DND-41 (cell line): ENCODE data around the gene EFTUD2.
A peak's percentile ranks its signal among the peaks of the same experiment; 100 is the strongest.

Source experiments
- EZH2 ChIP-seq: IDR thresholded peaks from 3 replicates; pipeline ENCODE4 v1.6.1; 2012; ENCODE audit warnings: borderline replicate concordance, low read depth, mild to moderate bottlenecking, moderate library complexity, low read length, inconsistent platforms; ENCODE audit not compliant: severe bottlenecking
- TF ChIP-seq, protein P1 (sequence below): IDR thresholded peaks from 2 replicates; pipeline ENCODE4 v1.5.1; 2012; ENCODE audit warnings: borderline replicate concordance, low read length, moderate library complexity, mild to moderate bottlenecking; ENCODE audit not compliant: poor library complexity, severe bottlenecking; ENCODE audit errors: extremely low read depth

DNA sequence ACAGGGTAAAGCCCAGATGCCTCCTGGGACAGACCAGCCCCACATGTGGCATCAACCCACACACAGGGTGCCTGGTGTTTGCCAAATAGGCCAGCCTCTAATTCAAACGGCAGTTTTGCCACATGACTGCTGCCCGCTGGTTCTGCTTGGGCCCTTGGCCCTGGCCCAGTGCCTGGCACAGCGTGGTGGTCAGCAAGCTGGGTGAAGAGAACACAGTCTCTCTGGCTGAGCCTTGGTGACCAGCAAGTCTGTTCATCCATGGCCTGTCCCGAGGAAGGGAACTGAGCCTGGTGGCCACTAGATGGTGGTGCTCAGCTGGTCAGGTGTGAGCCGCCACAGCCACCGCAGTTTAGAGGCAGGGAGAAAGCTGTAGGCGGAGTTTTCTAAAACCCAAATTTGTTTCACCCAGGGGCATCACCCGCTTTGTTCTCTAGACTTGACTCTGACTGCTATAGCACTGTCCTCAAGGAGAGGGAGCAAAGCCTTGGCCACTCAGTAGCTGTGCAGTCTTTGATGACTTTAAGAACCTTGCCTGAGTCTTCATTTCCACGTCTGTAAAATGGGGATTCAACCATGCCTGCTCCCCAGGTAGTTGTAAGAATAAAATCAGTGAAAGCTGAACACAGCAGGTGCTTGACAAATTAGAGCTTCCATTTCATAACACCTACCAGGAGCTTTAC is 20.8 kb upstream of the EFTUD2 start:
- TF ChIP-seq, protein P1, sequence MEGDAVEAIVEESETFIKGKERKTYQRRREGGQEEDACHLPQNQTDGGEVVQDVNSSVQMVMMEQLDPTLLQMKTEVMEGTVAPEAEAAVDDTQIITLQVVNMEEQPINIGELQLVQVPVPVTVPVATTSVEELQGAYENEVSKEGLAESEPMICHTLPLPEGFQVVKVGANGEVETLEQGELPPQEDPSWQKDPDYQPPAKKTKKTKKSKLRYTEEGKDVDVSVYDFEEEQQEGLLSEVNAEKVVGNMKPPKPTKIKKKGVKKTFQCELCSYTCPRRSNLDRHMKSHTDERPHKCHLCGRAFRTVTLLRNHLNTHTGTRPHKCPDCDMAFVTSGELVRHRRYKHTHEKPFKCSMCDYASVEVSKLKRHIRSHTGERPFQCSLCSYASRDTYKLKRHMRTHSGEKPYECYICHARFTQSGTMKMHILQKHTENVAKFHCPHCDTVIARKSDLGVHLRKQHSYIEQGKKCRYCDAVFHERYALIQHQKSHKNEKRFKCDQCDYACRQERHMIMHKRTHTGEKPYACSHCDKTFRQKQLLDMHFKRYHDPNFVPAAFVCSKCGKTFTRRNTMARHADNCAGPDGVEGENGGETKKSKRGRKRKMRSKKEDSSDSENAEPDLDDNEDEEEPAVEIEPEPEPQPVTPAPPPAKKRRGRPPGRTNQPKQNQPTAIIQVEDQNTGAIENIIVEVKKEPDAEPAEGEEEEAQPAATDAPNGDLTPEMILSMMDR: peak; percentile 69
- no peak for TF ChIP-seq EZH2
